ENCODE results near the gene ADAMTS17.
A peak's percentile ranks its signal among the peaks of the same experiment; 100 is the strongest.
"Not testable (repeated sequence)": the region's sequence is repeated elsewhere in the genome, so short reads cannot be mapped to it uniquely, and the experiment has no call there.

The ADAMTS17 gene

DNA sequence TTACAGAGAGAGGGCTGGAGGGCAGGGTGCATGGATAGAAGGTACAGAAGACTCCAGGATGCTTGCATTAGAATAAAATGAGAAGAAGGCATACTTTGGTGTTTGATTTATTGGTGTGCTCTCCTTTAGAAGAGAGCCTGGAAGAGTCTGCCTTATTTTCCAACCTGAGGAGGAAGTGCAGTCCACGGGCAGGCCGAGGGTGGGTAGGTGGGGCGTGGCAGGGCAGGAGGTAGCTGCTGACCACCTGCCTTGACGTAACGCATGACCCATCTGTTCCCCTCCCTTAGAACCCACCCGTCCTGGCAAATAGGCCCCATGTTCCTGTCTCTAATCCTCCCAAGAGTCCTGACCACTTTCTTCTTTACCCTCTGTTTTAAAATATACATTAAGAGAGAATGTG is 386.2 kb downstream of the ADAMTS17 start:
- no peak for DNase-seq (ENCODE audit: low spot score)

DNA sequence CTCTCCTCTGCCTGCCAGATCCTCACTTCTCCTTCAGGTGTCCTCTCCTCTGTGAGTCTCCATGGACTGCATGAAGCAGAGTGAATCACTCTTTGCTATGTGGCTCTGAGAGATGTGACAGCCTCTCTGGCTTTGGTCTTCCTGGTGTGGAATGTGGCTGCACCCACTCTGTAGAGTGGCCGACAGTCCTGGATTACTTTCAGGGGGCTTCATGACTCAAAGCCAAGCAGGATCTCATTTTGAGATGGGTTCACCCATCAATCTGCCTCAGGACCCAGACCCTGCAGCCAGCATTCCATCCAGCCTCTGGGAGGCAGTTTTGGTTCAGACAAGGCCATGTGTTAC is 386.6 kb downstream of the ADAMTS17 start:
- DNase-seq (ENCODE audit: low spot score): peak; percentile 18

DNA sequence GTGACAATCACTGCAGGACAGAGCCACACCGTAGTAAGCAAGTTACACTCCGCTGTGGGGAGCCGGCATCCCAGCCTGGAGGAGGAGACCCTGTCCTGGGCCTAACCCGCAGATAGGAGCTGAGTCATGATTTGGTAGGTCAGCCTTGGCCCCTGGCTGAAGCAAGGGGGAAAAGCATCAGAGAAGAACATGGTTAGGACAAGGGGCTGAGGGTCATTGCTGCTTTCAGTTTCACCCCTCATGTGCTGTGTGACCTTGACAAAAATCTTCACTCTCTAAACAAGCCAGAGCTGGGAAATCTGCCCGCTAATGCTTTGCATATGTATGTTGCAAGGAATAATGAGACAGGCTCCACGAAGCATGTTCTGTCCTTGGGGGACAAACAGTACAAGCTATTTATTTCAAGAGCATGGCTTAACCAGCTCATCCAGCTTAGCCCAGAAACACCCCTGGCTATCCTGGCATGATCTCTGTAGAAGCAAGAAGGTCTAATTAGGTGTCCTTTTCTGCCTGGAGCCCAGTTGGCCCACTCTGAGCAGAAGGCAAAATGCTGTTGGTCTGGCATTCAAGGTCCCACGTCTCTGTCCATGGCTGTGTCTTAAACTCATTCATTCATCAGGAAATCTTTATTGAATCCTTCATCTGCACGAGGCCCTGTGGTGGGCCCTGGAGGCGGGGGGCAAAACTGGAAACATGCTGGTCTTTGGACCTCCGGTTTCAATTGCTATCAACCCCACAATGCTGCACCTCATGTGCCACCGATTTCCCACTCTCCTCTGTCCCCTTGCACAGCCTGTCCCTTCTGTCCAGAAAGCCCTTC is 387.2 kb downstream of the ADAMTS17 start:
- no peak for DNase-seq (ENCODE audit: low spot score)

DNA sequence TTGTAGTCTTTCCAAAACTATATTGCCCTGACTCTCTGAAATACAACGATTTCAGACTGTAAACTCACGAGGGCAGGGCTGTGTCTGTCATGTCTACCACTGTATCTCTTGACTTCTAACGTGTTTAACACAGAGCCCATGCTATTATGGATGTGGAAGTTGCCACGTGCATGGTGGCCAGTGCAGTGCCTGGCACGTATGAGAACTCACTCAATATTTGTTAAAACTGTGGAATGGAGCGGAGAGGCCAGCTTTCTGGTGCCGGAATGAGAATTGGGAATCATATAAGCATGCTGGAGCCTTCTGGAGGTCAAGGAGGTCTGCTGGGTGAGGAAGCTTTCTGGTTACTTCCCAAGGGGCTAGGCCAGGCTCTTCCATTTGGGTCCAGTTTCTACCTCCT is 387.9 kb downstream of the ADAMTS17 start:
- DNase-seq (ENCODE audit: low spot score): no peak

DNA sequence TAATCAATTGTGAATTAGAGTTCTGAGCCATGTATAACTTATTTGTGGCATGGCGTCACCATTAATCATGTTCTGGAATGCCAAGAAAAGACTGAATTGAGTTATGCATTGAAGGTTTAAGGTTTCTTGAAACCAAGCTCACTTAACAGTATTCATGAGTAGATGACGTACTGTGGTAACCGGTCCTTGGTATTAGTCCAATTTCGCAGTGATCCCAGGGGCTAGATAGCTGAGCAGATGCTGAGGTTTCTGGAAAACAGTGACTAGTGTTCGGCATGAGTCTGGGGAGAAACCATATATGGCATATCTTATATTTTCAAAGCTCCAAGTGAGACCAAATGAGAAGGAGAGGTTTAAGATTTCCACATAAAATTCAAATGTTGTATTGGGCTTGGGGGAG is 390.3 kb downstream of the ADAMTS17 start:
- DNase-seq (ENCODE audit: low spot score): no peak

DNA sequence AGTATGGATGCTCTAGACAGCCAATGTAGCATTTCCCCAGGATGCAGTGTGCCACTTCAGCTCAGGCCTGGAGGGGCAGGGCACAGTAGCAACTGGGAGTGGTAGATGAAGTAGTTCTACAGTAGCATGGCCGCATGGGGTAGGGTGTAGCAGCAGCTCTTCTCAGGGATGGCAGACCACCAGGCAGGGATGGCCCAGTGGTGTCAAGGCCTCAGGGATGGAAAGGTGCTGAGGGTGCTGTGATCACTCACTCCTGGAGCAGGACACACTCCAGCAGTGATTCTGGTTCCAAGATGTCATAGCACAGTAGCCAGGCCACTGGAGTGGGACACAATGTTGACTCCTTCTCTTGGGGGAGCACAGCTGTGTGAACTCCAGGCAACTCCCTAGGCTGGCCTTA is 397.6 kb downstream of the ADAMTS17 start:
- DNase-seq (ENCODE audit: low spot score): no peak

DNA sequence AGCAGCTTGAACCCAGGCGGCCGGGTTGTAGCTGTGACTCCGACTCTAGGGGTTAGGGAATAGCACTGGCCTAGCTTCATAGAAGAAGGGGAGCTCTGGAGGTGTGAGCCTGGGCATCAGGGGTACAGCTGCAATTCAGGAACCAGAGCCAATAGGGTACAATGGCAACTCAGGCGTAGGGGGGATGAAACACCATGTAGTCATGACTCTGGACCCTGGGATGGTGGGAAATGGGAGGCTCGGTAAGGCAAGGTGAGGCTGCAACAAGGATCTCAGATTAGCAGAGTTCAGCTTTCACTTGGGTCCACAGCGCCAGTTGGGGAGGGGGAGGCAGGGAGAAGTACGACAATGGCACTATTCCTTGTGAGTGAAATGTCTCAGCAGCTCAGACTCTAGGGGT is 398.3 kb downstream of the ADAMTS17 start:
- DNase-seq (ENCODE audit: low spot score): no peak

DNA sequence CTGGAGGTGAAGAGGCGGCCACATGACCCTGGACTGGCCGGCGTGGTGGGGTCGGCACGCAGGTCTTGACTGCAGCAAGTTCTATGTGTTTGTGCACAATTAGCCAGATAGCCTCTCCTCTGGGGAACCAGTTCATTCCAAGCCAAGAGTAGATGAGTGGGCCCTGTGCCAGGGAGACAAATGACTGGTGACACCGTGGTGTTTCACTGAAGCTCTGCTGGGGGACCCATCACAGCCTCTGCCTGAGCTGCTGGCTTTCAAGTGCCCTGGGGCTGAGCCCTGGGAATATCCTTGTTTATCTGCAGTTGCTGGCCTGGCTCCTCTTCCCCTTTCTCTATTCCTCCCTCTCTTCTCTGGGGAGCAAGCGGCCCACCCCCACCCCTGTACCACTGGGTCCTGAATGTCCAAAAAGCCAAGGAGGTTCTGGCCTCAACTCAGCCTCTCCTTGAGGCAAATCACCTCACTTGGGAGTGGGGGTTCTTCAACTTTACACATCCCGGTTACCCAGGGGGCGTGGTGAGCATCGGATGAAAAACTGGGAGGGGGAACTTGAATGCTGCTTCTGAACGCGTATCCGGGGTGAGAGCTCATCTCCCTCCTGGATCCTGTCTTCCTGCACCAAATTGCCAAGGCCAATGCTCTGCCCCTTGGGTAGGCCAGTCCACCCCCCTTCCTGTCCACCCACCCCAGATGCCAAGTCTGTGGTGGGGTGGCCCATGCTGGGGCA is 408.9 kb downstream of the ADAMTS17 start:
- peak; percentile 33 for DNase-seq (ENCODE audit: low spot score)

DNA sequence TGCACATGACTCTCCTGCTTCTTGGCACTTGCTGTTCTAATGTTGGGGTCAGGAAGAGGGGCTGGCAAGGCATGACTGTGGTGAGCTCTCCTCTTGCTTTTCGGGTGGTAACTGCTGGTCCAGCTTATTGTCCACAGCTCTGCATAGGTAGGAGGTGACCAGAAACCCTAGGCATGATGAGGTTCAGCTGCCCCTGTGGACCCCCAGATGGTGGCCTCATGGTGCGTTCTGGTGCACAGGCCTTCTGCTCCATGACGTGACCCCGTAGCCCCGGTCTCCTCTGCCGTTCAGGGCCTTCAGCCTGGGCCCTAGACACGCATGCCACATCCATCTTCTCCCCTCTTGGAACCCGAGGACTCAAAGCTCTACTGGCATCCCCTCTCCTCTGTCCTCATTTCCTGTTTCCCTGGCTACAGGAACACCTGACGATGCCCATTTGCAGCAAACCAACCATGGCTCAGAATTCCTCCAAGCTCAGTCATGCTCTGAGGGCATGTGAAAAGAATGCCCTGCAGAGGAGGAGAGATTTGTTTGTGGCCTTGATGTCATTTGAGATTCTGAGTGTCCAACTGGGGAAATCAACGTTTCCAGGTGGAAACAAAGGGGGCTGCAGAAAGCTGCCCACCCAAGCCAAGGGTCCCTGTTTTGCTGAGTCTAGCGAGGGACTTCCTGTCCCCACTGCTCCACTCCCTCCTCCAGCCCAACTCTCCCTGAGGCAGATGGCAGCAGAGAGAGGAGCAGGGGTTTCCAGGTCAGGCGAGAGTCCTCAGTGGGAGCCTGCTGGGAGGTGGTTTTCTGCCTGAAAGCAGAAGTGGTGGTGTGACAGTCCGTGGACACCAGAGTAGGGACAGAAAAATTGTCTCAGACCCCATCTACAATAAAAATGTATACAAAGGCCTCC is 409.8 kb downstream of the ADAMTS17 start:
- DNase-seq (ENCODE audit: low spot score): peak; percentile 92

DNA sequence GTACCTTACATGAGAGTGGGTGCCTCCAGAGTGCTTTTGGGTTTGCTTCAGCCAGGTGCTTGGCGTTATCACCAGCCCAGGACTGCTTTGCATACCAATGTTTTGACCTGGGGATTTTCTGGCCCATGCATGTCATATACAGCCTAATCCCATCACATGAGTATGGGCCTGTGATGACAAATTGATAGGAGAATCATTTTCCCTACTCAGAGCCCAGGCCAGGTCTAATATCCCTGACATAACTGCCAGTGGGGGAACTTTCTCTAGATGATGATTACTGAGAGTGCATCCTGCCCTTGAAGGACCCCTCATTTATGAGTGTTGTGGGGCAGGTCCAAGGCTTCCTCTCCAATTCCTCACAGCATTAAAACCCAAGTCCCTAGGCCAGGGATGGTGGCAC is 411.1 kb downstream of the ADAMTS17 start:
- DNase-seq (ENCODE audit: low spot score): no peak

DNA sequence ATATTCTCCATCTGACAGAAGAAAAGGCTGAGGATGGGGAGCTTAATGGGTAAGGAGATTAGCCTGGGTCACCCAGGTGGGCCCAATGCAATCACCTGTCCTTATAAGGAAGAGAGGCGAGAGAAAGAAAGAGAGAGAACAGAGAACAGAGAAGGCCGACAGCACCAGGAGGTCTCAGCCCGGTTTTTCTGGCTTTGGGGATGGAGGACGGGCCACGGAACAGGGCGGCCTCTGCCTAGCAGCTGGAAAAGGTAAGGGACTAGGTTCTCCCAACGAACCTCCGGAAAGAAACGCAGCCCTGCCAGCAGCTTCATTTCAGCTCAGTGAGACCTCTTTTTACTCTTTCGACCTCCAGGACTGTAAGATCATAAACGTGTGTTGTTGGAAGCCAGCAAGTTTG is 412.5 kb downstream of the ADAMTS17 start:
- DNase-seq (ENCODE audit: low spot score): no peak

DNA sequence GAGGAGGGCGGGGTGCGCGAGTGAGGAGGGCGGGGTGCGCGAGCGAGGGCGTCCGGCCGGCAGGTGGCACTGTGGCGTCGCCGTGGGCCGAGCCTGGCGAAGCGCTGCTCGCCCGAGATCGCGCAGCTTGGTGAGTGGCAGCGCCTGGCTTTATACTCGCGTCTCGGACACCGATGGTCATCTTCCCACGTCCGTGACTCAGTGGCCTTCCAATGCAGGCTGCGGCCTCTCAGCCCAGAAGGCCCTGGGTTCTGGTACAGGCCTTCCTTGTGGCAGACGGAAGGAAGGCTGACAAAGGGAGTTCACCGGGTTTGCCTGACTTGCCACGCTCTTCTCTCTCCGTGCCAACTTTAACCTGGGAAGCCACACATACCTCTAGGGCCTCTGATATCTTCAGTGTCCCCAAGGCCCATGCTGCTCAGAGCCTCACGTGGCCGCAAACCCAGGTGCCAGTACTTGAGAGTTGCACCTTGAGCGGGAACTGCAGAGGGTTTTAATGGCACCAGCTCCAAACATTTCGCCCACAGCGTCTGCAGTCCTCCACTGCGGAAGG is 413.3 kb downstream of the ADAMTS17 start:
- peak; percentile 82 for DNase-seq (ENCODE audit: low spot score)

DNA sequence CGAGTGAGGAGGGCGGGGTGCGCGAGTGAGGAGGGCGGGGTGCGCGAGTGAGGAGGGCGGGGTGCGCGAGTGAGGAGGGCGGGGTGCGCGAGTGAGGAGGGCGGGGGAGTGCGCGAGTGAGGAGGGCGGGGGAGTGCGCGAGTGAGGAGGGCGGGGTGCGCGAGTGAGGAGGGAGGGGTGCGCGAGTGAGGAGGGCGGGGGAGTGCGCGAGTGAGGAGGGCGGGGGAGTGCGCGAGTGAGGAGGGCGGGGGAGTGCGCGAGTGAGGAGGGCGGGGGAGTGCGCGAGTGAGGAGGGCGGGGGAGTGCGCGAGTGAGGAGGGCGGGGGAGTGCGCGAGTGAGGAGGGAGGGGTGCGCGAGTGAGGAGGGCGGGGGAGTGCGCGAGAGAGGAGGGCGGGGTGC is 415.2 kb downstream of the ADAMTS17 start:
- DNase-seq (ENCODE audit: low spot score): not testable (repeated sequence)

DNA sequence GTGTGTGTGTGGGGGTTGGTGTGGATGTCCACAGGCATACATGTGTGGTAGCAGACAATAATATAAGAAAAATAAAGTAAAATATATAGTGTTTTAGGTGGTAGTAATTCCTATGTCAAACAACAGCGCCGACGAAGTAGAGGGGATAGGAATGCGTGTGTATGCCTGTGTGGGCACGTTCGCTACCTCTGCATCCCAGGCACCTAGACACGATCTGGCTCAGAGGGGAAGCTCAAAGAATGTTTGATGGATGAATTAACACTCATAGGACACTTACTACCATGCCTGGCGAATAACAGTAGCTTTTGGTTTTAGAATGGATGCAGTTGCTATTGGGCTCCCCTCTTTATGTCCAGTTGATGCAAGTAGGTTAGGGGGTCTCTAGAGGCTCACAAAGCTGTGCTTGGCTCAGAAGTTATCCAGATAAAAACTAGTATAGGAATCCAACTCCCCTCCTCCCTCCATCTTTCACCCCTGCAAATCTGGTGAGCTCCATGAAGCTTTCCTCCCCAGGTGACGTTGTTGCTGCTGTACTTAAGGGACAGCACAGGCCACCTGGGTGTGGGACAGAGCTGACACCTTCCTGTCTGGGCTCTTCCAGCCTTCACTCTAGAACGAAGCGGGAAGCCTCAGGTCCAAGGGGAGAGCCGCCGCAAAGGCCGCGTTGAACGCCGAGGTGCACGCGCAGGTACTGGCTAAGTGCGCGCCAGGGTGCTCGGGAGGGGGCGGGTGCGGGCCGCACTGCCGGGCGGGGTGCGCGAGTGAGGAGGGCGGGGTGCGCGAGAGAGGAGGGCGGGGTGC is 415.9 kb downstream of the ADAMTS17 start:
- peak; percentile 32 for DNase-seq (ENCODE audit: low spot score)

DNA sequence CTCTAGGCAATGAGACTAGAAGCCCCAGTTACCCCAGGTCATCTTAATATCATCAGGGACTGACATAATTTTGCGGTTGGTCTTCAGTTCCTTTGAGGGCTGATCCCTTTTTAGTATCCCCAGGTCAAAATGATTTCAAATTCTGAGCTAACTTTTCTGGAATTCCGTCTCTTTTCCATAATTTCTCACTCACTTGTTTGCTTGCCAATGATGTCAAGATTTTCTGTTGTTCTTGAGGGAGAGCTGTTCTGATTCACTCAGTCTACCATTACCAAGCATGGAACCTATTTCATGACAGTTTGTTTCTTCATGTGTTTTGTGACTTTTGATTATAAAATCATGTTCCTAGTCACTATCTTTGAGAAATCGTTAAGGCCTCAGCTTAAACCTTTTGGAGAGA is 418.1 kb downstream of the ADAMTS17 start:
- no peak for DNase-seq (ENCODE audit: low spot score)

Measured in kidney tubule cell (primary cell).